Naive thymus-derived CD8-positive, alpha-beta T cell (primary cell): ENCODE measurements around the gene SPINT1. TPM values are rescaled to one million over a fixed set of nuclear protein-coding genes. Genes with fewer than 3 reads are reported as not detected.

Experiments used
- ATAC-seq, 2 donors: fragments of 150-1000 bp; cut with Tn5 transposase in 1 of 2; sonication (Bioruptor Pico), chemical (Tn5 transposase) in 1 of 2; 1 replicate in 1 of 2; 2 replicates in 1 of 2; pipeline ENCODE4 v1.10.0; 2021; ENCODE audit warnings: mild to moderate bottlenecking in 2 of 2, moderate library complexity in 2 of 2
- POLR2A ChIA-PET: fragments of 350-600 bp; sonication (Branson Sonifier 250); formaldehyde crosslinking; loops from one replicate; lab custom pipeline; 2021; ENCODE audit warnings: antibody characterized with exemption; lab: Charles Lee
- DNase-seq, 10 donors: peaks; one replicate each; pipeline versions ENCODE4 v3.0.0 to v3.0.0-alpha.2; 2020 to 2022
- H3K27ac Mint-ChIP-seq, 10 donors: one replicate each; pipeline ENCODE4 v1.8.0; 2020 to 2022; ENCODE audit warnings: mild to moderate bottlenecking in 10 of 10, mixed read lengths in 10 of 10, moderate library complexity in 4 of 10, inconsistent platforms in 1 of 10
- H3K27me3 Mint-ChIP-seq, 5 donors: one replicate each; pipeline ENCODE4 v1.8.0; 2021 to 2022; ENCODE audit warnings: mixed read lengths in 5 of 5
- H3K36me3 Mint-ChIP-seq, 3 donors: one replicate each; pipeline ENCODE4 v1.8.0; 2020 to 2022; ENCODE audit warnings: mixed read lengths in 3 of 3, mild to moderate bottlenecking in 2 of 3, inconsistent platforms in 1 of 3
- H3K4me1 Mint-ChIP-seq, 4 donors: one replicate each; pipeline ENCODE4 v1.8.0; 2021 to 2022; ENCODE audit warnings: mixed read lengths in 4 of 4
- H3K4me3 Mint-ChIP-seq, 10 donors: one replicate each; pipeline ENCODE4 v1.8.0; 2020 to 2022; ENCODE audit warnings: mild to moderate bottlenecking in 10 of 10, mixed read lengths in 10 of 10, moderate library complexity in 6 of 10, inconsistent platforms in 1 of 10
- H3K9me3 Mint-ChIP-seq, 9 donors: one replicate each; pipeline ENCODE4 v1.8.0; 2020 to 2022; ENCODE audit warnings: mixed read lengths in 9 of 9, mild to moderate bottlenecking in 3 of 9, inconsistent platforms in 1 of 9, moderate library complexity in 1 of 9
- polyA plus RNA-seq, 3 donors: library from polyadenylated mRNA; unstranded; fragments of 300-500 nt; fragmentation: Illumina TruSeq; gene quantifications; one replicate each; pipeline ENCODE4 v1.2.3, GENCODE V29; 2021
- total RNA-seq, 8 experiments: library from RNA in 2 of 8; stranded (reverse) in 2 of 8; gene quantifications; one replicate each; pipeline ENCODE4 v1.2.3 and lab custom pipeline; 2021 to 2026

The SPINT1 gene
- total and polyA plus RNA-seq, 5 experiments from 2014 or later, result 0.11 to 0.80 (median 0.29) TPM; not detected in 1

DNA sequence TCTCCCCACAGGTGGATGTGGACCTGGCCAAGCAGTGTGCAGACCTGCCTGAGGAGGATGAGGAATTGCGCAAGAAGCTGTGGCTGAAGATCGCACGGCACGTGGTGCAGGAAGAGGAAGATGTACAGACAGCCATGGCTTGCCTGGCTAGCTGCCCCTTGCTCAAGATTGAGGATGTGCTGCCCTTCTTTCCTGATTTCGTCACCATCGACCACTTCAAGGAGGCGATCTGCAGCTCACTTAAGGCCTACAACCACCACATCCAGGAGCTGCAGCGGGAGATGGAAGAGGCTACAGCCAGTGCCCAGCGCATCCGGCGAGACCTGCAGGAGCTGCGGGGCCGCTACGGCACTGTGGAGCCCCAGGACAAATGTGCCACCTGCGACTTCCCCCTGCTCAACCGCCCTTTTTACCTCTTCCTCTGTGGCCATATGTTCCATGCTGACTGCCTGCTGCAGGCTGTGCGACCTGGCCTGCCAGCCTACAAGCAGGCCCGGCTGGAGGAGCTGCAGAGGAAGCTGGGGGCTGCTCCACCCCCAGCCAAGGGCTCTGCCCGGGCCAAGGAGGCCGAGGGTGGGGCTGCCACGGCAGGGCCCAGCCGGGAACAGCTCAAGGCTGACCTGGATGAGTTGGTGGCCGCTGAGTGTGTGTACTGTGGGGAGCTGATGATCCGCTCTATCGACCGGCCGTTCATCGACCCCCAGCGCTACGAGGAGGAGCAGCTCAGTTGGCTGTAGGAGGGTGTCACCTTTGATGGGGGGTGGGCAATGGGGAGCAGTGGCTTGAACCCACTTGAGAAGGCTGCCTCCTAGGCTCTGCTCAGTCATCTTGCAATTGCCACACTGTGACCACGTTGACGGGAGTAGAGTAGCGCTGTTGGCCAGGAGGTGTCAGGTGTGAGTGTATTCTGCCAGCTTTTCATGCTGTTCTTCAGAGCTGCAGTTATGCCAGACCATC, 59.0 kb downstream of the SPINT1 start:
- Mint-ChIP-seq H3K27me3 (no peaks in the 10 kb centered on the region), H3K36me3 (peaks cover 0 to 60% (median 12%) of the 10 kb centered on the region in 3 donors), H3K9me3 (no peaks in the 10 kb centered on the region), H3K27ac (peak overlapping the region in 7 of 10 donors; percentile 24 to 85 (median 75)), H3K4me1 (peaks cover 12 to 54% (median 41%) of the 10 kb centered on the region in 4 donors), H3K4me3 (no peak overlapping the region)
- POLR2A ChIA-PET, result interaction anchor here (0.6 to 3.2 kb wide), 6 partner anchors 8 to 429 kb away, joined by 3 to 12 read pairs (median 3); partner anchors contain the start of genes NUSAP1, OIP5 and VPS18
- DNase-seq (peak in 1 of 10 donors; percentile 61), ATAC-seq (no peak)

DNA sequence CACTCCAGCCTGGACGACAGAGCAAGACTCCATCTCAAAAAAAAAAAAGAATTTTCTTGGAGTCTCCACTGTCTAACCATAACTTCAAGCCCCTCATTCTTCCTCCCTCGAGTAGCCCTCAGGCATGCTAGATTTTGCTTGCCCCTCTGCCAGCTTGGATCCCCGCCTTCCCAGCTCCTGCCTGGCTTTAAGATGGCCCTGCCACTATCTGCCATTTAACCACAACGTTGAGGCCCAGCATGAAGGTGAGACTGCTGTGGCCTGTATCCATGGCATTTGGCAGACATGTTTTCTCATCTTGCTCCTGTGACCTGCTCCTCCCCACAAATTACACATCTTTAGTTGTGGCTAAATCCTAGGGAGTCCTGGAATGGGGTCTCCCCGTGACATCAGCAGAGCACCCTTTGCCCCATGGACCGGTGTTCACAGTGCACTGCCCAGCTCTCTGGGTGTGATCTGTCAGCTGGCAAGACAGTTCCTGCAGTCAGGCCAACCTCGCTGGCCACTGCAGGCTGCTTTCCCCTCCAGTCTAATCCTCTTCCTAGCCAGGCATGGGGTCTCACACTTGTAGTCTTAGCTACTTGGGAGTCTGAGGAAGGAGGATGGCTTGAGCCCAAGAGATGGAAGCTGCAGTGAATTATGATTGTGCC, 60.8 kb downstream of the SPINT1 start:
- Mint-ChIP-seq H3K9me3 (no peaks in the 10 kb centered on the region), H3K36me3 (peaks cover 0 to 43% (median 10%) of the 10 kb centered on the region in 3 donors), H3K4me3 (peak overlapping the region in 3 of 10 donors; percentile 2 to 22 (median 7)), H3K27me3 (no peaks in the 10 kb centered on the region), H3K27ac (peak overlapping the region in 2 of 10 donors; percentile 53 to 80), H3K4me1 (peaks cover 14 to 57% (median 44%) of the 10 kb centered on the region in 4 donors)
- peak in 1 of 10 donors; percentile 58 for DNase-seq
- POLR2A ChIA-PET, result interaction anchor here (0.7 to 3.2 kb wide), 9 partner anchors 10 to 428 kb away, joined by 3 to 12 read pairs (median 3); partner anchors contain the start of genes CHAC1, NUSAP1, OIP5 and VPS18
- no peak for ATAC-seq

DNA sequence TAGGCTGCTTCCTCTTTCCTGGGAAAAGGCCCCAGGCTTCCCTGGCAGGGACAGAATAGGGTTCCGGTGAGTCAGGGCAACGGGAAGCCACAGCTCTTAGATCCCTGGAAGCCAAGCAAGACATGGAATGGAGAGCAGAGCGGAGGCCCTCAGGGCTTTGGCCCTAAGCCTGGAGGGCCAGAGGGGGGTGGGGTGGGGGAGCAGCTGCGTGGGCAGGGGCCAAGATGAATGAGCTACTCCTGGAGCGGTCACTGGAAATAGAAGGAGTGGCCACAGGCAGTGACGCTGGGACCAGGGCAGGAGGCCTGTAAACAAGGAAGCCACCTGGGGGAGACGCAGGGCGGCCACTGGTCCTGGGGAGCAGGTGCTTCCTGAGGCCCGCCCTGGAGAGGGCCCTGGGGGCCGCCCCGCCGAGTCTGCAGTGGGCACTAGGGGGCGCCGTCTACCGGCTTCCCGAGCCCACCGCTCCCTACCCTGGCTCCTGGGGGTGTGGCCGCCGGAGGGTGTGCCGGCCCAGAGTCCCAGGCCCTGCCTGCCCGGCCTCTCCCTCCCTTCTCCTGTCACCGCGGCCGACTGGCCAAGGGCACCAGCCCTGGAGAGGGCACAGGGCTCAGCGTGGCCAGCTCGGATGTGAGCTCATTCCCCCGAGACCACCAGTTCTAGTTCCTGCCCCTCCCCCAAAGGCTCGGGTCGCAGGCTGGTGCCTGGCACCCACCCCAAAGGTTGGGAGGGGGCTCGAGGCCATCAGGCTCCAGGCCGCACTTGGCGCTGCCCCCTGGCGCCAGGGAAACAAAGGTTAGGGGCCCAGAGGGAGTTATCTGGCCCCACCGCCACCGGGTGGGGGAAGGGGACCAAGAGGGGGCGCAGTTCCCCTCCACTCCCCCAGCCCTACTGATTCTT, 62.5 kb downstream of the SPINT1 start:
- POLR2A ChIA-PET, result interaction anchor here (0.6 to 2.3 kb wide), 14 partner anchors 8 to 384 kb away, joined by 3 to 23 read pairs (median 6); partner anchors contain the start of genes CHAC1, INO80 and VPS18
- Mint-ChIP-seq H3K27ac (peak overlapping the region; percentile 13 to 95 (median 91)), H3K9me3 (no peaks in the 10 kb centered on the region), H3K27me3 (no peaks in the 10 kb centered on the region), H3K36me3 (peaks cover 0 to 26% (median 7%) of the 10 kb centered on the region in 3 donors), H3K4me3 (peak overlapping the region; percentile 79 to 93 (median 86)), H3K4me1 (peaks cover 12 to 46% (median 43%) of the 10 kb centered on the region in 4 donors)
- peak; percentile 65 to 84 (median 77) for DNase-seq
- ATAC-seq, result peak; percentile 66 to 75

DNA sequence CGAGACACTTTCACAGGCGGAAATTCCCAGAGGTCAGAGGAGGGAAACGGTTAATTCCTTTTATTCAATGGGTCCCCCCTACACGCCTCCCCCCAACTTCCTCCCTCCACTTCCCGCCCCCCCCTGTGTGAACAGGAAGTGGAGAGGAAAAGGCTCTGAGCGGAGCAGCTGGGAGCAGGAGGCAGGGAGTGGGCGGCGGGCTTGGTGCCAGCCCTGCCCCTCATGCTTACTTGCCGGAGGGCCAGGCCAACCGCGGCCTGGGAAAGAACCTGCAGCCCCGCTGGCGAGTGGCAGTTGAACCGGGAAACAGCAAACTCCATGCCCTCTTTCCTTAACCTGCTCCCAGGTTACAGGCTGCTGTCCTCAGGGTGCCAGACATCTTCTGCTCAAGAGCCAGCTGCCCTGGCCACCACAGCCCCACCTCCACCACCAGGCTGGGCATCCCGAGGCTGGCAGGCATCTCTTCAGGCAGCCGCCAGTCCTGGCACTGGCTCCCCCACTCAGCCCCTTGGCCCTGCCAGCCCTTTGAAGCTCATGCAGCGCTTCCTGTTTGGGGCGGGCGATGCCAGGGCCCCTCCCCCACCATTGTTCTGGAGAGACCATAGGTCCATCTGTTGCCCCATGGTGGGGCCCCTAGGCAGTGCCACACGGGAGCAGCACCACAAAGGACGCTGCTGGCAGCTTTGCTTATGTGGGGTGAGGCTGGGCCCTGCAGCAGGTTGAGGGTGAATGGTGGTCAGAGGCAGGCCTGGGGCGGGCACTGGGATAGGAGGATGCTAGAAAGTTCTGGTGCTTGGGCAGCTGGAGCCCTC, 63.3 kb downstream of the SPINT1 start:
- no peaks in the 10 kb centered on the region for H3K27me3 Mint-ChIP-seq

More for the DNA sequence above, 63.3 kb downstream of the SPINT1 start:
- POLR2A ChIA-PET, result interaction anchor here (1.0 to 2.3 kb wide), 13 partner anchors 9 to 49 kb away, joined by 3 to 23 read pairs (median 7); partner anchors contain the start of genes CHAC1, DLL4 and VPS18
- Mint-ChIP-seq H3K4me1 (peaks cover 12 to 48% (median 43%) of the 10 kb centered on the region in 4 donors), H3K9me3 (no peaks in the 10 kb centered on the region), H3K4me3 (peak overlapping the region; percentile 79 to 93 (median 86)), H3K27ac (peak overlapping the region; percentile 87 to 95 (median 92)), H3K36me3 (peaks cover 0 to 19% (median 7%) of the 10 kb centered on the region in 3 donors)
- DNase-seq, result peak; percentile 53 to 88 (median 72)
- peak; percentile 60 to 76 for ATAC-seq

Other genes with a start within 250 kb of the SPINT1 start
- gene KNL1, start 249.8 kb upstream of the SPINT1 start, total RNA-seq, result under 1 TPM; 0.14 to 0.21 TPM
- under 1 TPM in 1 of 3 donors, not detected in 2; 0.03 TPM for gene KNL1, start 249.8 kb upstream of the SPINT1 start, polyA plus RNA-seq
- gene RAD51, start 148.9 kb upstream of the SPINT1 start, total RNA-seq, result 1 to 10 TPM in 1 of 2 experiments, under 1 TPM in 1; 0.69 to 1.1 TPM
- under 1 TPM in 1 of 3 donors, not detected in 2; 0.46 TPM for gene RAD51, start 148.9 kb upstream of the SPINT1 start, polyA plus RNA-seq
- gene RMDN3, start 88.8 kb upstream of the SPINT1 start, total RNA-seq, result 10 to 100 TPM; 18.2 to 19.1 TPM
- gene RMDN3, start 88.8 kb upstream of the SPINT1 start, polyA plus RNA-seq, result 10 to 100 TPM; 13.4 to 19.4 (median 16.8) TPM
- gene GCHFR, start 80.0 kb upstream of the SPINT1 start, total RNA-seq, result 10 to 100 TPM; 17.8 to 19.4 TPM
- gene GCHFR, start 80.0 kb upstream of the SPINT1 start, polyA plus RNA-seq, result 10 to 100 TPM; 46.5 to 53.9 (median 50.6) TPM
- 1 to 10 TPM; 2.0 to 2.2 TPM for gene C15orf62, start 74.1 kb upstream of the SPINT1 start, total RNA-seq
- under 1 TPM in 1 of 3 donors, not detected in 2; 0.40 TPM for gene C15orf62, start 74.1 kb upstream of the SPINT1 start, polyA plus RNA-seq
- 10 to 100 TPM; 28.9 to 33.8 TPM for gene ZFYVE19, start 37.0 kb upstream of the SPINT1 start, total RNA-seq
- 10 to 100 TPM; 13.2 to 15.5 (median 13.8) TPM for gene ZFYVE19, start 37.0 kb upstream of the SPINT1 start, polyA plus RNA-seq
- 10 to 100 TPM; 37.6 to 38.4 TPM for gene DNAJC17, start 36.6 kb upstream of the SPINT1 start, total RNA-seq
- 10 to 100 TPM; 17.5 to 37.5 (median 31.3) TPM for gene DNAJC17, start 36.6 kb upstream of the SPINT1 start, polyA plus RNA-seq
- not detected for gene PPP1R14D, start 15.3 kb upstream of the SPINT1 start, total RNA-seq
- not detected for gene PPP1R14D, start 15.3 kb upstream of the SPINT1 start, polyA plus RNA-seq
- not detected for gene RHOV, start 30.2 kb downstream of the SPINT1 start, total RNA-seq
- not detected for gene RHOV, start 30.2 kb downstream of the SPINT1 start, polyA plus RNA-seq
- 10 to 100 TPM; 20.4 to 20.7 TPM for gene VPS18, start 50.4 kb downstream of the SPINT1 start, total RNA-seq
- 10 to 100 TPM; 11.1 to 19.2 (median 15.0) TPM for gene VPS18, start 50.4 kb downstream of the SPINT1 start, polyA plus RNA-seq
- under 1 TPM in 1 of 2 experiments, not detected in 1; 0.16 TPM for gene DLL4, start 85.3 kb downstream of the SPINT1 start, total RNA-seq
- gene DLL4, start 85.3 kb downstream of the SPINT1 start, polyA plus RNA-seq, result not detected
- gene CHAC1, start 109.4 kb downstream of the SPINT1 start, total RNA-seq, result 1 to 10 TPM; 8.9 to 9.2 TPM
- not detected for gene CHAC1, start 109.4 kb downstream of the SPINT1 start, polyA plus RNA-seq